ENCODE measurements around the gene RNF220. TPM values are rescaled to one million over a fixed set of nuclear protein-coding genes. Genes with fewer than 3 reads are reported as not detected.
"Not testable (repeated sequence)": the region's sequence is repeated elsewhere in the genome, so short reads cannot be mapped to it uniquely, and the experiment has no call there.

The RNF220 gene
- total RNA-seq, 1 donor from 2014 or later: 58.4 TPM

GRCh38 chr1:44558883-44559282 lies 153.8 kb downstream of the RNF220 start:
- no peak for DNase-seq (ENCODE audit: low spot score)
- TF ChIP-seq CTCF (IDR thresholded peaks at IDR 0.05): no peak
- Mint-ChIP-seq H3K4me3 (ENCODE audit: unreplicated experiment) (no peak overlapping the region), H3K36me3 (ENCODE audit: low read depth) (no peaks in the 10 kb centered on the region), H3K27ac (ENCODE audit: unreplicated experiment) (no peak overlapping the region), H3K9me3 (ENCODE audit: low read depth) (no peaks in the 10 kb centered on the region), H3K4me1 (ENCODE audit: low read depth) (peaks cover 13% of the 10 kb centered on the region), H3K27me3 (ENCODE audit: low read depth) (peaks cover 8% of the 10 kb centered on the region)

- Mint-ChIP-seq H3K27ac (ENCODE audit: unreplicated experiment) (no peak overlapping the region), H3K36me3 (ENCODE audit: low read depth) (no peaks in the 10 kb centered on the region), H3K4me1 (ENCODE audit: low read depth) (peaks cover 11% of the 10 kb centered on the region), H3K27me3 (ENCODE audit: low read depth) (peaks cover 8% of the 10 kb centered on the region), H3K9me3 (ENCODE audit: low read depth) (no peaks in the 10 kb centered on the region), H3K4me3 (ENCODE audit: unreplicated experiment) (no peak overlapping the region)
- no peak for DNase-seq (ENCODE audit: low spot score)
- no peak for TF ChIP-seq CTCF (IDR thresholded peaks at IDR 0.05)
Observed at GRCh38 chr1:44559330-44559729, 154.3 kb downstream of the RNF220 start.

GRCh38 chr1:44559913-44560312 lies 154.9 kb downstream of the RNF220 start:
- H3K27me3 Mint-ChIP-seq (ENCODE audit: low read depth): peaks cover 8% of the 10 kb centered on the region
- no peak overlapping the region for H3K27ac Mint-ChIP-seq (ENCODE audit: unreplicated experiment)
- no peak overlapping the region for H3K4me3 Mint-ChIP-seq (ENCODE audit: unreplicated experiment)
- H3K36me3 Mint-ChIP-seq (ENCODE audit: low read depth): no peaks in the 10 kb centered on the region
- H3K4me1 Mint-ChIP-seq (ENCODE audit: low read depth): peaks cover 11% of the 10 kb centered on the region
- no peak for DNase-seq (ENCODE audit: low spot score)
- no peaks in the 10 kb centered on the region for H3K9me3 Mint-ChIP-seq (ENCODE audit: low read depth)
- no peak for TF ChIP-seq CTCF (IDR thresholded peaks at IDR 0.05)

GRCh38 chr1:44560696-44561095 lies 155.6 kb downstream of the RNF220 start:
- not testable (repeated sequence) for H3K4me3 Mint-ChIP-seq (ENCODE audit: unreplicated experiment); H3K27me3 Mint-ChIP-seq (ENCODE audit: low read depth)

GRCh38 chr1:44565259-44565750 lies 160.2 kb downstream of the RNF220 start:
- H3K27ac Mint-ChIP-seq (ENCODE audit: unreplicated experiment): no peak overlapping the region
- H3K4me1 Mint-ChIP-seq (ENCODE audit: low read depth): no peaks in the 10 kb centered on the region
- no peaks in the 10 kb centered on the region for H3K36me3 Mint-ChIP-seq (ENCODE audit: low read depth)
- no peak overlapping the region for H3K4me3 Mint-ChIP-seq (ENCODE audit: unreplicated experiment)
- no peak for DNase-seq (ENCODE audit: low spot score)
- H3K27me3 Mint-ChIP-seq (ENCODE audit: low read depth): peaks cover 32% of the 10 kb centered on the region
- no peak for TF ChIP-seq CTCF (IDR thresholded peaks at IDR 0.05)
- H3K9me3 Mint-ChIP-seq (ENCODE audit: low read depth): no peaks in the 10 kb centered on the region

More at GRCh38 chr1:44560696-44561095, 155.6 kb downstream of the RNF220 start:
- not testable (repeated sequence) for H3K36me3 Mint-ChIP-seq (ENCODE audit: low read depth); H3K9me3 Mint-ChIP-seq (ENCODE audit: low read depth); DNase-seq (ENCODE audit: low spot score); H3K27ac Mint-ChIP-seq (ENCODE audit: unreplicated experiment)
- H3K4me1 Mint-ChIP-seq (ENCODE audit: low read depth): peaks cover 11% of the 10 kb centered on the region

- Mint-ChIP-seq H3K27me3 (ENCODE audit: low read depth) (peaks cover 35% of the 10 kb centered on the region), H3K4me3 (ENCODE audit: unreplicated experiment) (no peak overlapping the region), H3K36me3 (ENCODE audit: low read depth) (no peaks in the 10 kb centered on the region), H3K9me3 (ENCODE audit: low read depth) (no peaks in the 10 kb centered on the region), H3K27ac (ENCODE audit: unreplicated experiment) (no peak overlapping the region), H3K4me1 (ENCODE audit: low read depth) (no peaks in the 10 kb centered on the region)
- no peak for TF ChIP-seq CTCF (IDR thresholded peaks at IDR 0.05)
- no peak for DNase-seq (ENCODE audit: low spot score)
Observed at GRCh38 chr1:44565833-44566232, 160.8 kb downstream of the RNF220 start.

All from chondrocyte (in vitro differentiated cells).